DOHH2 (cell line): ENCODE data around the gene ATF7IP2.

Experiments
- H3F3A ChIP-seq: fragments of 200-600 bp; sonication (generic), shearing (Covaris generic); 2 replicates; pipeline ENCODE4 v1.6.0; 2016; ENCODE audit warnings: antibody characterized with exemption, mild to moderate bottlenecking; ENCODE audit not compliant: control insufficient read depth, insufficient read depth
- H3K27ac ChIP-seq: fragments of 200-600 bp; sonication (generic); 2 replicates; pipeline ENCODE4 v1.5.1; 2014; ENCODE audit warnings: low read depth, mild to moderate bottlenecking, low read length, moderate library complexity
- H3K27me3 ChIP-seq: fragments of 200-600 bp; sonication (generic); 2 replicates; pipeline ENCODE4 v1.6.1; 2014; ENCODE audit warnings: mild to moderate bottlenecking, low read length, mixed read lengths; ENCODE audit not compliant: control insufficient read depth
- H3K36me3 ChIP-seq: fragments of 200-600 bp; sonication (generic); 2 replicates; pipeline ENCODE4 v1.6.1; 2014; ENCODE audit warnings: mild to moderate bottlenecking, low read length, moderate library complexity, mixed read lengths; ENCODE audit not compliant: control insufficient read depth
- H3K4me1 ChIP-seq: fragments of 200-600 bp; sonication (generic); 2 replicates; pipeline ENCODE4 v1.6.1; 2014; ENCODE audit warnings: mild to moderate bottlenecking, low read length, mixed read lengths; ENCODE audit not compliant: control insufficient read depth
- H3K4me2 ChIP-seq: fragments of 200-600 bp; sonication (generic); 2 replicates; pipeline ENCODE4 v1.6.0; 2014; ENCODE audit warnings: mild to moderate bottlenecking, low read length, moderate library complexity
- H3K4me3 ChIP-seq: fragments of 200-600 bp; sonication (generic); 2 replicates; pipeline ENCODE4 v1.5.1; 2014; ENCODE audit warnings: mild to moderate bottlenecking, low read length, mixed read lengths
- H3K79me2 ChIP-seq: fragments of 200-600 bp; sonication (generic); 2 replicates; pipeline ENCODE4 v1.6.1; 2014; ENCODE audit warnings: mild to moderate bottlenecking, low read length, mixed read lengths; ENCODE audit not compliant: control insufficient read depth
- H3K9me2 ChIP-seq: fragments of 200-600 bp; sonication (generic); replicated peaks from 2 replicates; pipeline ENCODE4 v1.6.1; 2014; ENCODE audit warnings: mild to moderate bottlenecking, low read length, mixed read lengths; ENCODE audit not compliant: control insufficient read depth
- H3K9me3 ChIP-seq: fragments of 200-600 bp; sonication (generic); 2 replicates; pipeline ENCODE4 v1.6.1; 2014; ENCODE audit warnings: antibody characterized with exemption, low read length, mixed read lengths; ENCODE audit not compliant: control insufficient read depth, insufficient read depth
- H4K20me1 ChIP-seq: fragments of 200-600 bp; sonication (generic); 2 replicates; pipeline ENCODE4 v1.6.0; 2014; ENCODE audit warnings: low read depth, mild to moderate bottlenecking, antibody characterized with exemption, low read length, moderate library complexity; ENCODE audit not compliant: control insufficient read depth, insufficient read depth
- EZH2phosphoT487 ChIP-seq: fragments of 200-600 bp; sonication (generic); IDR thresholded peaks from 2 replicates; pipeline ENCODE4 v1.6.1; 2017; ENCODE audit warnings: borderline replicate concordance, mild to moderate bottlenecking, antibody characterized with exemption, low read length, moderate library complexity, mixed read lengths
- TF ChIP-seq, protein P1 (sequence below): fragments of 200-600 bp; sonication (generic); IDR thresholded peaks from one replicate; pipeline ENCODE4 v1.5.1; 2014; ENCODE audit warnings: antibody characterized with exemption, mild to moderate bottlenecking, low read depth, low read length; ENCODE audit not compliant: poor library complexity, severe bottlenecking

ATF7IP2 gene

GRCh38 chr16:10373556-10373955, 12.3 kb upstream of the ATF7IP2 start:
- Histone ChIP-seq H3K9me2 (no peaks in the 10 kb centered on the region), H3K27me3 (no peaks in the 10 kb centered on the region), H3K27ac (no peak overlapping the region), H3K4me1 (no peaks in the 10 kb centered on the region), H3K79me2 (no peaks in the 10 kb centered on the region), H3K4me2 (no peak overlapping the region), H3K36me3 (no peaks in the 10 kb centered on the region), H4K20me1 (no peaks in the 10 kb centered on the region), H3K4me3 (no peak overlapping the region), H3K9me3 (no peaks in the 10 kb centered on the region), H3F3A (no peaks in the 10 kb centered on the region)
- no peak for TF ChIP-seq EZH2phosphoT487
- TF ChIP-seq, protein P1, sequence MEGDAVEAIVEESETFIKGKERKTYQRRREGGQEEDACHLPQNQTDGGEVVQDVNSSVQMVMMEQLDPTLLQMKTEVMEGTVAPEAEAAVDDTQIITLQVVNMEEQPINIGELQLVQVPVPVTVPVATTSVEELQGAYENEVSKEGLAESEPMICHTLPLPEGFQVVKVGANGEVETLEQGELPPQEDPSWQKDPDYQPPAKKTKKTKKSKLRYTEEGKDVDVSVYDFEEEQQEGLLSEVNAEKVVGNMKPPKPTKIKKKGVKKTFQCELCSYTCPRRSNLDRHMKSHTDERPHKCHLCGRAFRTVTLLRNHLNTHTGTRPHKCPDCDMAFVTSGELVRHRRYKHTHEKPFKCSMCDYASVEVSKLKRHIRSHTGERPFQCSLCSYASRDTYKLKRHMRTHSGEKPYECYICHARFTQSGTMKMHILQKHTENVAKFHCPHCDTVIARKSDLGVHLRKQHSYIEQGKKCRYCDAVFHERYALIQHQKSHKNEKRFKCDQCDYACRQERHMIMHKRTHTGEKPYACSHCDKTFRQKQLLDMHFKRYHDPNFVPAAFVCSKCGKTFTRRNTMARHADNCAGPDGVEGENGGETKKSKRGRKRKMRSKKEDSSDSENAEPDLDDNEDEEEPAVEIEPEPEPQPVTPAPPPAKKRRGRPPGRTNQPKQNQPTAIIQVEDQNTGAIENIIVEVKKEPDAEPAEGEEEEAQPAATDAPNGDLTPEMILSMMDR = no peak

DNA sequence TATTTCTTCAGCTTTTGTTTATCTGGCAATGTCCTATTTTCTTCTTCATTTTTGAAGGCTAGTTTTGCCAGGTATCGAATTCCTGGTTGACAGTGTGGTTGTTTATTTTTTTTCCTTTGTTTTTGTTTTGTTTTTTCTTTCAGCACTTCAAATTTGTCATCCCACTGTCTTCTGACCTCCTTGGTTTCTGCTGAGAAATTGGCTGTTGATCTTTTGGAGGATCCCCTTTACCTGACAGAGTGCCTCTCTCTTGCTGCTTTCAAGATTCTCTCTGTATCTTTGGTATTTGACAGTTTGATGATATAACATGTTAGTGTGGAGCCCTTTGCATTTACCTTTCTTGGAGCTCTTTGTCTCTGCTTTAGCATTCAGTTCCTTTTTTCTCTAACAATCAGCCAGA, 9.6 kb upstream of the ATF7IP2 start:
- Histone ChIP-seq H3K36me3 (no peaks in the 10 kb centered on the region), H3K9me3 (no peaks in the 10 kb centered on the region), H3K9me2 (no peaks in the 10 kb centered on the region), H3K4me2 (no peak overlapping the region), H3K79me2 (no peaks in the 10 kb centered on the region), H3K27me3 (no peaks in the 10 kb centered on the region), H3K4me3 (no peak overlapping the region), H4K20me1 (no peaks in the 10 kb centered on the region), H3F3A (no peaks in the 10 kb centered on the region), H3K4me1 (no peaks in the 10 kb centered on the region), H3K27ac (no peak overlapping the region)
- TF ChIP-seq, protein P1 = no peak
- no peak for TF ChIP-seq EZH2phosphoT487

- H3K36me3 ChIP-seq = peaks cover 23% of the 10 kb centered on the region
- no peak overlapping the region for H3K27ac ChIP-seq
- H3K4me2 ChIP-seq = no peak overlapping the region
- peaks cover 26% of the 10 kb centered on the region for H3K79me2 ChIP-seq
- TF ChIP-seq EZH2phosphoT487 = no peak
- TF ChIP-seq, protein P1 = no peak
- peaks cover 19% of the 10 kb centered on the region for H3K4me1 ChIP-seq
- H3K9me2 ChIP-seq = no peaks in the 10 kb centered on the region
- H4K20me1 ChIP-seq = no peaks in the 10 kb centered on the region
- H3F3A ChIP-seq = no peaks in the 10 kb centered on the region
- peaks cover 4% of the 10 kb centered on the region; the same call in 1 of the 2 replicates for H3K9me3 ChIP-seq
- H3K4me3 ChIP-seq = no peak overlapping the region
- H3K27me3 ChIP-seq = no peaks in the 10 kb centered on the region
Observed at GRCh38 chr16:10383626-10384025, 2.2 kb upstream of the ATF7IP2 start.
